ENCODE results near the gene C20orf96. TPM values are rescaled to one million over a fixed set of nuclear protein-coding genes. Genes with fewer than 3 reads are reported as not detected.

The C20orf96 gene
- total and polyA plus RNA-seq, 2 experiments from 2014 or later = 14.6 to 36.3 TPM

- Histone ChIP-seq H3K4me3 (no peak overlapping the region), H3K27ac (ENCODE audit: low read depth) (no peak overlapping the region), H4K20me1 (replicated peaks; ENCODE audit: insufficient read depth) (peaks cover 8% of the 10 kb centered on the region), H3K27me3 (ENCODE audit: insufficient read depth) (peaks cover 10% of the 10 kb centered on the region), H3K4me2 (no peak overlapping the region), H3F3A (replicated peaks; ENCODE audit: low read depth) (no peaks in the 10 kb centered on the region), H2AFZ (no peak overlapping the region), H3K79me2 (replicated peaks; ENCODE audit: insufficient read depth) (no peaks in the 10 kb centered on the region), H3K36me3 (ENCODE audit: insufficient read depth) (no peaks in the 10 kb centered on the region), H3K4me1 (ENCODE audit: insufficient read depth) (0 out of 2 replicates have a peak, but pooled peaks cover 1% of the 10 kb centered on the region), H3K9me2 (ENCODE audit: insufficient read depth) (no peaks in the 10 kb centered on the region)
- peaks cover 2% of the 10 kb centered on the region; the same call in 1 of the 3 replicates for H3K9me3 Mint-ChIP-seq
- ATAC-seq (no peak), DNase-seq (ENCODE audit: low spot score) (no peak)
- TF ChIP-seq CREB1 (CRISPR knock-in tag; IDR thresholded peaks at IDR 0.05; ENCODE audit: low read depth) (no peak), ZNF114 (CRISPR knock-in tag; IDR thresholded peaks at IDR 0.05) (no peak), NANOG (IDR thresholded peaks at IDR 0.05; ENCODE audit: borderline replicate concordance) (no peak), EZH2 (IDR thresholded peaks at IDR 0.05; ENCODE audit: low read depth, unreplicated experiment) (no peak), CTCF (conservative IDR thresholded peaks at IDR 0.05; ENCODE audit: low read depth in 2 of 2) (no peak)
- H3K27me3 Mint-ChIP-seq (ENCODE audit: insufficient read depth, low read depth, poor library complexity) = peaks cover 16% of the 10 kb centered on the region
- no peak overlapping the region for H3K4me3 Mint-ChIP-seq
- H3K27ac Mint-ChIP-seq = no peak overlapping the region
- peaks cover 23% of the 10 kb centered on the region for H3K36me3 Mint-ChIP-seq (ENCODE audit: low read depth)
- peaks cover 4% of the 10 kb centered on the region for H3K4me1 Mint-ChIP-seq
These were observed 19.0 kb downstream of the C20orf96 start for GRCh38 chr20:271528-271927.

GRCh38 chr20:271069-271468 lies 19.5 kb downstream of the C20orf96 start:
- Histone ChIP-seq H3K4me3 (no peak overlapping the region), H4K20me1 (replicated peaks; ENCODE audit: insufficient read depth) (peaks cover 8% of the 10 kb centered on the region), H3K4me2 (no peak overlapping the region), H2AFZ (no peak overlapping the region), H3K27ac (ENCODE audit: low read depth) (no peak overlapping the region), H3K4me1 (ENCODE audit: insufficient read depth) (0 out of 2 replicates have a peak, but pooled peaks cover 4% of the 10 kb centered on the region), H3K27me3 (ENCODE audit: insufficient read depth) (peaks cover 15% of the 10 kb centered on the region), H3K79me2 (replicated peaks; ENCODE audit: insufficient read depth) (no peaks in the 10 kb centered on the region), H3F3A (replicated peaks; ENCODE audit: low read depth) (no peaks in the 10 kb centered on the region), H3K36me3 (ENCODE audit: insufficient read depth) (no peaks in the 10 kb centered on the region), H3K9me2 (ENCODE audit: insufficient read depth) (0 out of 2 replicates have a peak, but pooled peaks cover 2% of the 10 kb centered on the region)
- peaks cover 7% of the 10 kb centered on the region for H3K4me1 Mint-ChIP-seq
- H3K9me3 Mint-ChIP-seq = peaks cover 5% of the 10 kb centered on the region; the same call in 2 of the 3 replicates
- no peak for ATAC-seq
- peaks cover 21% of the 10 kb centered on the region for H3K27me3 Mint-ChIP-seq (ENCODE audit: insufficient read depth, low read depth, poor library complexity)
- H3K4me3 Mint-ChIP-seq = no peak overlapping the region
- no peak overlapping the region for H3K27ac Mint-ChIP-seq
- no peak for DNase-seq (ENCODE audit: low spot score)
- peaks cover 21% of the 10 kb centered on the region for H3K36me3 Mint-ChIP-seq (ENCODE audit: low read depth)
- TF ChIP-seq ZNF462 (CRISPR knock-in tag; IDR thresholded peaks at IDR 0.05) (no peak), EZH2phosphoT487 (IDR thresholded peaks at IDR 0.05; ENCODE audit: unreplicated experiment) (no peak), CREB1 (CRISPR knock-in tag; IDR thresholded peaks at IDR 0.05; ENCODE audit: low read depth) (no peak), CTCF (conservative IDR thresholded peaks at IDR 0.05; ENCODE audit: low read depth in 2 of 2) (no peak; a peak in 1 of 4 replicates), JUNB (IDR thresholded peaks at IDR 0.05; ENCODE audit: unreplicated experiment) (no peak), NANOG (IDR thresholded peaks at IDR 0.05; ENCODE audit: borderline replicate concordance) (no peak), ETS1 (IDR thresholded peaks at IDR 0.05) (no peak), ZNF114 (CRISPR knock-in tag; IDR thresholded peaks at IDR 0.05) (no peak), POLR2AphosphoS5 (IDR thresholded peaks at IDR 0.05; ENCODE audit: low read depth) (no peak), EZH2 (IDR thresholded peaks at IDR 0.05; ENCODE audit: low read depth, unreplicated experiment) (no peak)
